ENCODE results near the gene PPP2R2C.

Gene PPP2R2C

GRCh38 chr4:6383929-6384328 lies 88.5 kb downstream of the PPP2R2C start:
- DNase-seq (ENCODE audit: insufficient read length, low spot score), result no peak
- TF ChIP-seq TAF1 (IDR thresholded peaks at IDR 0.05; ENCODE audit: low read depth, low read length) (no peak), PAX5 (IDR thresholded peaks at IDR 0.05; ENCODE audit: insufficient read depth, low read length, severe bottlenecking) (no peak), POLR2AphosphoS5 (IDR thresholded peaks at IDR 0.05; ENCODE audit: low read depth, low read length) (no peak), POU2F2 (IDR thresholded peaks at IDR 0.05; ENCODE audit: low read depth, low read length) (no peak), POLR2A (IDR thresholded peaks at IDR 0.05; ENCODE audit: low read depth, low read length) (no peak), SPI1 (IDR thresholded peaks at IDR 0.05; ENCODE audit: low read depth, low read length) (no peak)
- no peak for FAIRE-seq

GRCh38 chr4:6383009-6383404 lies 89.4 kb downstream of the PPP2R2C start:
- DNase-seq (ENCODE audit: insufficient read length, low spot score), result no peak
- TF ChIP-seq POLR2A (IDR thresholded peaks at IDR 0.05; ENCODE audit: low read depth, low read length), result no peak
- TF ChIP-seq PAX5 (IDR thresholded peaks at IDR 0.05; ENCODE audit: insufficient read depth, low read length, severe bottlenecking), result no peak
- TF ChIP-seq SPI1 (IDR thresholded peaks at IDR 0.05; ENCODE audit: low read depth, low read length), result no peak
- TF ChIP-seq POU2F2 (IDR thresholded peaks at IDR 0.05; ENCODE audit: low read depth, low read length), result no peak
- no peak for TF ChIP-seq POLR2AphosphoS5 (IDR thresholded peaks at IDR 0.05; ENCODE audit: low read depth, low read length)
- no peak for TF ChIP-seq TAF1 (IDR thresholded peaks at IDR 0.05; ENCODE audit: low read depth, low read length)
- no peak for FAIRE-seq

- no peak for FAIRE-seq
- DNase-seq (ENCODE audit: insufficient read length, low spot score), result no peak
- TF ChIP-seq TAF1 (IDR thresholded peaks at IDR 0.05; ENCODE audit: low read depth, low read length) (no peak), POU2F2 (IDR thresholded peaks at IDR 0.05; ENCODE audit: low read depth, low read length) (no peak)
Observed at GRCh38 chr4:6381571-6382123, 90.8 kb downstream of the PPP2R2C start.

DNA sequence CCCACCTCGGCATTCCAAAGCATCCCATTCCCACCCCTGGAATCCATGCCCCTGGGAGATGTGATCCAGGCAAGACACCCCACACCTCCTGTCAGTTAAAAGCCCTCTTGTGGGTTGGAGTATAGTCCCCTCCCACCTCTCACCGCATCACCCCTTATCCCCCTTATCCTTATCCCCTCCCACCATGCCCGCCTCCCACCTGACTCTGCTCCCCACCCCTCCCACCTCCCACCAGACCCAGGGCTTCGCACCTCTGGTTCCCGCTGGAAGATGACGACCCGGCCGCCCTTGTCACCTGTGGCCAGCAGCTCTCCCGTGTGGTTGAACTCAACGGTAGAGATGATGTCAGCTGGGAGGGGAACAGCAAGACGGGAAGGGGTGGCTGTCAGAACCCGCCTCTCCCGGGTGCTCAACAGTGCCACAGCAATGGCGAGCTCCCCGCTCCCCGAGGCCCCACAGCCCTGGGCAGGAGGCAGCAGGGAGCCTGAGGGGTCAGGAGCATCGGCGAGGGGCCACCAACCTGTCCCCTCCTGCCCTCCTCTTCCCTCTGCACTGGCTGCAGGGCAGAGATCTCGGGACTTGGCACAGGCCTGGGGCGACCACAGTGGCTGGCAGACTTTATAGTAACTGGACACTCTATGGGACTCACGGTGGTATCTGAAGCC lies 91.5 kb downstream of the PPP2R2C start:
- no peak for DNase-seq (ENCODE audit: insufficient read length, low spot score)
- TF ChIP-seq POLR2AphosphoS5 (IDR thresholded peaks at IDR 0.05; ENCODE audit: low read depth, low read length) (no peak), POLR2A (IDR thresholded peaks at IDR 0.05; ENCODE audit: low read depth, low read length) (no peak), PAX5 (IDR thresholded peaks at IDR 0.05; ENCODE audit: insufficient read depth, low read length, severe bottlenecking) (no peak), TAF1 (IDR thresholded peaks at IDR 0.05; ENCODE audit: low read depth, low read length) (no peak), SPI1 (IDR thresholded peaks at IDR 0.05; ENCODE audit: low read depth, low read length) (no peak), POU2F2 (IDR thresholded peaks at IDR 0.05; ENCODE audit: low read depth, low read length) (no peak)
- no peak for FAIRE-seq

- FAIRE-seq, result no peak
- DNase-seq (ENCODE audit: insufficient read length, low spot score), result no peak
- TF ChIP-seq POU2F2 (IDR thresholded peaks at IDR 0.05; ENCODE audit: low read depth, low read length) (no peak), SPI1 (IDR thresholded peaks at IDR 0.05; ENCODE audit: low read depth, low read length) (no peak), POLR2A (IDR thresholded peaks at IDR 0.05; ENCODE audit: low read depth, low read length) (no peak), TAF1 (IDR thresholded peaks at IDR 0.05; ENCODE audit: low read depth, low read length) (no peak), POLR2AphosphoS5 (IDR thresholded peaks at IDR 0.05; ENCODE audit: low read depth, low read length) (no peak), PAX5 (IDR thresholded peaks at IDR 0.05; ENCODE audit: insufficient read depth, low read length, severe bottlenecking) (no peak)
Observed at GRCh38 chr4:6379767-6380745, 92.4 kb downstream of the PPP2R2C start.

- FAIRE-seq, result no peak
- DNase-seq (ENCODE audit: insufficient read length, low spot score), result no peak
- TF ChIP-seq TAF1 (IDR thresholded peaks at IDR 0.05; ENCODE audit: low read depth, low read length), result no peak
- TF ChIP-seq PAX5 (IDR thresholded peaks at IDR 0.05; ENCODE audit: insufficient read depth, low read length, severe bottlenecking), result no peak
Observed at GRCh38 chr4:6378493-6379445, 93.6 kb downstream of the PPP2R2C start.

GRCh38 chr4:6377626-6378492 lies 94.6 kb downstream of the PPP2R2C start:
- DNase-seq (ENCODE audit: insufficient read length, low spot score) (no peak), FAIRE-seq (no peak)
- TF ChIP-seq SPI1 (IDR thresholded peaks at IDR 0.05; ENCODE audit: low read depth, low read length) (no peak), PAX5 (IDR thresholded peaks at IDR 0.05; ENCODE audit: insufficient read depth, low read length, severe bottlenecking) (no peak), POLR2A (IDR thresholded peaks at IDR 0.05; ENCODE audit: low read depth, low read length) (no peak), POU2F2 (IDR thresholded peaks at IDR 0.05; ENCODE audit: low read depth, low read length) (no peak), TAF1 (IDR thresholded peaks at IDR 0.05; ENCODE audit: low read depth, low read length) (no peak), POLR2AphosphoS5 (IDR thresholded peaks at IDR 0.05; ENCODE audit: low read depth, low read length) (no peak)

GRCh38 chr4:6375620-6376295 lies 96.7 kb downstream of the PPP2R2C start:
- no peak for DNase-seq (ENCODE audit: insufficient read length, low spot score)
- no peak for TF ChIP-seq TAF1 (IDR thresholded peaks at IDR 0.05; ENCODE audit: low read depth, low read length)
- no peak for TF ChIP-seq SPI1 (IDR thresholded peaks at IDR 0.05; ENCODE audit: low read depth, low read length)
- TF ChIP-seq PAX5 (IDR thresholded peaks at IDR 0.05; ENCODE audit: insufficient read depth, low read length, severe bottlenecking), result no peak
- TF ChIP-seq POU2F2 (IDR thresholded peaks at IDR 0.05; ENCODE audit: low read depth, low read length), result no peak
- no peak for TF ChIP-seq POLR2A (IDR thresholded peaks at IDR 0.05; ENCODE audit: low read depth, low read length)
- no peak for TF ChIP-seq POLR2AphosphoS5 (IDR thresholded peaks at IDR 0.05; ENCODE audit: low read depth, low read length)
- FAIRE-seq, result no peak
